Stromal cell of bone marrow (primary cell): Measurements from ENCODE around the gene MED9.
"Not testable (repeated sequence)": the region's sequence is repeated elsewhere in the genome, so short reads cannot be mapped to it uniquely, and the experiment has no call there.

Experiments
- DNase-seq: peaks from one replicate; pipeline ENCODE4 v3.0.0-alpha.2; 2012; ENCODE audit warnings: low read depth

Gene MED9, protein sequence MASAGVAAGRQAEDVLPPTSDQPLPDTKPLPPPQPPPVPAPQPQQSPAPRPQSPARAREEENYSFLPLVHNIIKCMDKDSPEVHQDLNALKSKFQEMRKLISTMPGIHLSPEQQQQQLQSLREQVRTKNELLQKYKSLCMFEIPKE

DNA sequence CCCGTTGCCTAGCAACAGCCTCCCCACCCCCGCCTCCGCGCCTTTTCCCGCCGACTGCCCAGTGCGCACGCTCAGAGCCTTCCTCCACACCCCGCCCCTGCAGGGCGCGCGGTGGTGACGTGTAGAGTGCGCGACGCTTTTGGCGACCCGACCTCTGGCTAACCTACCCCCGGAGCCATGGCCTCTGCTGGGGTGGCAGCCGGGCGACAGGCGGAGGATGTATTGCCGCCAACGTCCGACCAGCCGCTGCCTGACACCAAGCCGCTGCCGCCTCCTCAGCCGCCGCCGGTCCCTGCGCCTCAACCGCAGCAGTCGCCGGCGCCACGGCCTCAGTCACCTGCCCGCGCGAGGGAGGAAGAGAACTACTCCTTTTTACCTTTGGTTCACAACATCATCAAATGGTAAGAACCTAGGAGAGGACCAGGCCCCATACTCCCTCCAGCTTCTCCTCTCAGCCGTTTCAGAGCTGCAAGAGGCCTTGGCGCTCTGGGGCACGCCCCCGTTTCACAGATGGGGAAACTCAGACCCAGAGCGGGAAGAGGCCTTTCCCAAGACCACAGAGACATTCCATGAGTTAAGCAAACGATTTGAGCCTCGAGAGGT lies at the start of gene MED9:
Gene MED9 (plus strand): TSS at position 136 of the 603 bp plus-strand sequence. CDS start 42 bp downstream, at position 178.
- DNase-seq, result peak; percentile 78

- DNase-seq, result no peak
These were observed 47.6 kb upstream of the MED9 start for GRCh38 chr17:17429222-17429621.

DNA sequence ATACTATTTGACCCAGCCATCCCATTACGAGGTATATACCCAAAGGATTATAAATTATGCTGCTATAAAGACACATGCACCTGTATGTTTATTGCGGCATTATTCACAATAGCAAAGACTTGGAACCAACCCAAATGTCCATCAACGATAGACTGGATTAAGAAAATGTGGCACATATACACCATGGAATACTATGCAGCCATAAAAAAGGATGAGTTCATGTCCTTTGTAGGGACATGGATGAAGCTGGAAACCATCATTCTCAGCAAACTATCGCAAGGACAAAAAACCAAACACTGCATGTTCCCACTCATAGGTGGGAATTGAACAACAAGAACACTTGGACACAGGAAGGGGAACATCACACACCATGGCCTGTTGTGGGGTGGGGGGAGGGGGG lies 45.9 kb upstream of the MED9 start:
- DNase-seq, result not testable (repeated sequence)

GRCh38 chr17:17431605-17432004 lies 45.2 kb upstream of the MED9 start:
- DNase-seq, result no peak

DNA sequence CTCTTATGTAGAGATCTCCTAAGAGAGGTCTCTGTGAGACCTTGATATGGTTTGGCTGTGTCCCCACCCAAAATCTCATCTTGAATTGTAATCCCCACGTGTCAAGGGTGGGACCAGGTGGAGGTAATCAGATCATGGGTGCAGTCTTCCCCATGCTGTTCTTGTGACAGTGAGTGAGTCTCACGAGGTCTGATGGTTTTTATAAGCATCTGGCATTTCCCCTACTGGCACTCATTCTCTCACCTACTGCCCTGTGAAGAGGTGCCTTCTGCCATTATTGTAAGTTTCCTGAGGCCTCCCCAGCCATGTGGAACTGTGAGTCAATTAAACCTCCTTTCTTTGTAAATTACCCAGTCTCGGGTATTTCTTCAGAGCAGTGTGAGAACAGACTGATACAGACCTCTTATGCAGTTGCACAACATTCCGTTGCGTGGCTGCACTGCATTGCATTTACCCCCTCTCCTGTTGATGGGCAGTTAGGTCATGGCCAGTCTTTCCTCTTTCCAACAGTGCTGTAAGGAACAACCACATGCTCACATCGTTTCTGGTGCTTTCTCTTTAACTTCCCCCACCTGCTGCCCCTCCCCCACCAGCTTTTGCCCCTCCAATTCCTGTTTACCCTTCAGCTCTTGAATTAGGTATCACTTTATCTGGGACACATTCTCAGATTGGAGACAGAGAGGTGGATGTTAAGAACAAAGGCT lies 43.6 kb upstream of the MED9 start:
- DNase-seq, result no peak

DNA sequence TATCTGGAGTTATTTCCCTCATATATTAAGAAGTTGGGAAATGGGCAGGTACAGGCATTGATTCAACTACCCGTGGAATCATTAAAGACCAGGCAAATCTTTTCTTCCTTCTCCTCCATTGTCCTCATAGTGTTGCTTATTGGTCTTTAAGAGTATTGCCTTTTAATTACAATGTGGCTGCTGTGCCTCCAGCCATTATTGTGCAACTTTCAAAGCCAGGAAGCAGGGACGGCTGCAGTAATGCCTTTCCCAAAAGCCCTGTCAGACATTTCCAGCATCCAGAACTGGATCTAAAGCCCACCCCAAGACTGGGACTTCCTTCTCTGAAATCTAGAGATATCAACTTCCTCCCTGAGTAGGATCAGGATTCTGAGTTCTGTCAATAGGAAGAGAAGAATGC lies 42.3 kb upstream of the MED9 start:
- no peak for DNase-seq

DNA sequence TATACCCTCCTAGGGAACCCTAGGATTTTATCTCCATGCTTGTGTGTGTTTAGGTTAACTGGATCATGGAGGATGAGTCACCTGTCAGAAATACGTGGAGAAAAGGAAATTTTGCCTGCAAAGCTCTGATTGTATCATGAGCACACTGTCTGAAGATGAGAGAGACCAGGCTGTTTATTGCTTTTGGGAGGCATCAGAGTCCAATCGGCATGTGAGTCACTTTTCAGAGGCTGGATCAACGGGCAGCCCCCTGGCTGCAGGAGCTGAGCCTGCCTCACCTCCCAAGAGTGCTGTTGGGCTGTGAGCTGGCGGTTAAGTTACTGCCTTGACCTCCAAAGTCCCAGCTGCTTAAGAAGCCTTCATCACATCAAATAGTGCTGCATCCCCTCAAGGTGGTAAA lies 41.5 kb upstream of the MED9 start:
- peak; percentile 81 for DNase-seq

- DNase-seq, result no peak
These were observed 39.3 kb upstream of the MED9 start for GRCh38 chr17:17437461-17437860.

DNA sequence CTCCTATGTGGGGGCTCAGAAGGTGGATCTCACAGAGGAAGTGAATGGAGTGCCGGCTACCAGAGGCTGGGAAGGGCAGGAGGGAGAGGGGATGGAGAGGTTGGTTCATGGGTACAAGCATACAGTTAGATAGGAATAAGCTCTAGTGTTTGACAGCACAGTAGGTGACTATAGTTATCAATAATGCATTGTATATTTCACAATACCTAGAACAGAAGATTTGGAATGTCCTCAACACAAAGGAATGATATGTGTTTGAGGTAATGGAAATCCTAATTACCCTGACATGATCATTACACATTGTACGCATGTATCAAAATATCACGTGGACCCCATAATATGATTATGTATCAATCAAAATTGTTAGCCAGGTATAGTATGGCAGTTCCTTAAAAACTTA lies 38.9 kb upstream of the MED9 start:
- DNase-seq, result no peak

- no peak for DNase-seq
These were observed 36.6 kb upstream of the MED9 start for GRCh38 chr17:17440010-17440843.

DNA sequence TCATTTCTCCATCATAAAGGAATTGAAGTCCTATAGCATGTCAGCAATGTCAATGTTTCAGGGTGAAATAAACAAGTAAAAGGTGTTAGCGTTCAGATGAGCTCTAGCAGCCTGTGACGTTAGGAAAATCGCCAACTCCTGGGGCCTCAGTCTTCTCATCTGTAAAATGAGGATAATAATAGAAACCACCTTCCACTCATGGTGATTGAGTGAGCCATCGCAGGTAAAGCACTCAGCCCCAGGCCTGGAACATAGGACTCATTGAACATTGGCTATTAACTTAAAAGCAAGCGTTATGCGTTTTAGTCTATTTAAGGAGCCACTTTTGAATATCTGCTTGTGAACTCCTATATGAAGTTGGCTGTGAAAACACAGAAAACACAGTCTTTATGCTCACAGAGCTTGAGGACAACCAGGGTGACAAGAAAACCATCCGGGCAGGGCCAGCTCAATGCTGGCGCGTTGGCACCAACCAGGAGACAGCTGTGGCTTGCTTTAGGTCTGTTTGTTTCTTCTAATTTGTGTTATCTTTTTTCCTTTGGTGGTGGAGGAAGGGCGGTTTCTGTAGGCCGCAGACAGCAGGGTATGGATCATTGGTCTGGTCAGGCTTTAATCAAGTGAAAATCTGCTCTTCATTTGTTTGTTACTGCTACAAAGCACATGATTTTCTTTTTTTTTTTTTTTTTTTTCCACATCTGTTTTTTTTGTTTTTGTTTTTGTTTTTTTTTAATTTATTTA lies 35.7 kb upstream of the MED9 start:
- DNase-seq, result no peak

GRCh38 chr17:17443173-17443572 lies 33.6 kb upstream of the MED9 start:
- DNase-seq, result no peak

GRCh38 chr17:17445296-17445924 lies 31.4 kb upstream of the MED9 start:
- no peak for DNase-seq

DNA sequence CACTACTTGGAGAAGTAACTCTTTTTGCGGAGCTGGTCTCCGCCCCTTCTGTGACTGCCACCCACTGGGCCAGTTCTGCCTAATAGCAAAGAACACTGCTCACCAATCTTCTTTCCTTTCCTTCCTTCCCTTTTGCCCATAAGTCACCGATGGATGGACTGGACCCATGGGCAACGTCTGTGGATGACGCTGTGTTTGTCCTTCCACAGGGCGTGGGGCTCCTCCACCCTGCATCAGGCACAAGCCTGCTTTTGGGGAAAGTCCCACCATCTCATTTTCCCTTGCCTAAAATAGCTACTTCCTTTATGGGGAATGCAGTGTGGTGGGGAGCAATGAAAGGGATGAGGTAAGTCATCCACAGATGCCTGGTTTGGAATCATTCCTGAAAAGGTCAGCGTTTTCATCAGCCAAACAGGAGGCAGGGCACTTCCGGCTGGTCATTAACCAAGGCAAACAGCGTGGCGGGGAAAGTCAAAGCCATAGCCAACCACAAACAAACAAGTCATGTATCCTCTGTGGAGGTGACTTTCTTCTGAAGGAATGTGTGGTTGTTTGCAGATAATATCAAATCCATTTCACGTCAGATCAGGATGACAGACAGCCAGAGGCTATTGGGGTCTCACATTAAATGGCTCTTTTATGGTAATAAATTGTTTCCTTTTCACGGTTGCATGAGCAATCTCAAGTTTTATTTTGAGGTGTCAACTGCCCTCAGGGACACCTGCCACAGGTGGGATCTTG lies 30.7 kb upstream of the MED9 start:
- peak; percentile 80 for DNase-seq

DNA sequence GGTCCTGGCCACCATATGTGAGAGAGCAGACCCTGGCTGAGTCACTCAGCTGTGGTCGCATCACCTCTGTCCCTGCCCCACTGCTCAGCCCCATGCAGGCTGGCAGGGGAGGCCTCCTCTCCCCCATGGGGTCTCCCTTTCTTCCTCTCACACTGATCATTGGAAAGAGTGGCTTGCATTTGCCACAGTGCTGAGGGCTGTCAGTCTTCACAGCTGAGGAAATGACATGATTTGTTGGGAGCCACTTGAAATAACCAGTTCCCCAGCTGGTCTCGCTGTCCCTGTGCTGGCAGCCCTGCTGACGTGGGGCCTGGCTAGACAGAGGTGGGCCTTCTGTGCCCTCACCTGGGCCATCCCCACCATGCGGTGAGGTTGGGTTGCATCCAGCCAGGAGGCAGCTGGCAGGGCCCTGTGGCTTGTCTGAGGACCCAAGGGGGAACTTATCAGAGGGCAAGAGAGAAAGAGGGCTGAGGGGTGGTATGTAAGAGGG lies 30.1 kb upstream of the MED9 start:
- DNase-seq, result no peak

- no peak for DNase-seq
These were observed 29.5 kb upstream of the MED9 start for GRCh38 chr17:17447264-17447663.

DNA sequence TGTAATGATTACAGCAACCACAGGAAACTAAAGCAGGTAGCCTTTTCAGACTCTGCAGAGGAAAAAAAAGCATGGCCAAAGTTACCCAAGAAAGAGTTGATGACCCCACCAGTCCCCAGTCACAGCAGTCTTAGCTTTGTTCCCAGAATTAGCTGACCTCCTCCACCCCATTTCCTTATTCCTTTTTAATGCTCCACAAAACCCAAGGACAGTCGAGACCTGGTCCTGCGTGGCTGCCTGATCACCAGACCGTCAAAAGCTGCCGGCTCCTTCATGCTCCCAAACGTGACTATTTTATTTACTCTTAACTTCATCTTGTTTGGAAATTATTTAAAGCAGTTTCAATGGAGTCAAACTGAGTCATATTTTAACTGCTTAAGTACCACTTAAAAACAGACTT lies 28.7 kb upstream of the MED9 start:
- no peak for DNase-seq

- DNase-seq, result no peak
These were observed 28.1 kb upstream of the MED9 start for GRCh38 chr17:17448723-17449122.

GRCh38 chr17:17453088-17453487 lies 23.7 kb upstream of the MED9 start:
- no peak for DNase-seq

GRCh38 chr17:17454276-17454675 lies 22.5 kb upstream of the MED9 start:
- no peak for DNase-seq

DNA sequence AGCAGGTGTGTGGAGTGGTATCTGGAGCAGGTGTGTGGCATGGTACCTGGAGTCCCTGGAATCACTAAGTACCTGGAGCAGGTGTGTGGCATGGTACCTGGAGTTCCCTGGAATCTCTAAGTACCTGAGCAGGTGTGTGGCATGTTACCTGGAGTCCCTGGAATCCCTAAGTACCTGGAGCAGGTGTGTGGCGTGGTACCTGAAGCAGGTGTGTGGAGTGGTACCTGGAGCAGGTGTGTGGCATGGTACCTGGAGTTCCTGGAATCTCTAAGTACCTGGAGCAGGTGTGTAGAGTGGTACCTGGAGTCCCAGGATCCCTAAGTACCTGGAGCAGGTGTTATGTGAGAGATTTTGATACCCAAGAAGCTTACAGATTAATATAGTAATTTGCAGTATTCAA lies 22.1 kb upstream of the MED9 start:
- DNase-seq, result not testable (repeated sequence)
